HCT116 (cell line): Measurements from ENCODE around the gene BTBD2. TPM values are rescaled to one million over a fixed set of nuclear protein-coding genes. Genes with fewer than 3 reads are reported as not detected.

Source experiments
- ATAC-seq: fragments of 200-7000 bp; cut with Tn5 transposase; 2 replicates; pipeline ENCODE4 v1.9.1; 2020; ENCODE audit warnings: mild to moderate bottlenecking, moderate library complexity
- BruUV-seq: library from RNA; stranded (reverse); fragments of 400-500 nt; replicated peaks from 2 replicates; lab custom pipeline; 2021; lab: Mats Ljungman, UMichigan
- CTCF ChIA-PET: fragments of 300-600 bp; sonication (Branson Sonifier 250); formaldehyde crosslinking; loops from one replicate; lab custom pipeline; 2021; ENCODE audit warnings: antibody characterized with exemption; lab: Charles Lee
- POLR2A ChIA-PET: fragments of 300-600, 350-600 bp; sonication (Branson Sonifier 250); formaldehyde crosslinking; loops from one replicate; lab custom pipeline; 2021; ENCODE audit warnings: antibody characterized with exemption; lab: Charles Lee
- RAD21 ChIA-PET, 2 experiments: fragments of 300-600 bp; sonication (Branson Sonifier 250); formaldehyde crosslinking; loops; one replicate each; lab custom pipeline; 2023; ENCODE audit warnings: low total read pairs in 2 of 2; ENCODE audit not compliant: uncharacterized antibody in 2 of 2, unreplicated experiment in 2 of 2, low non-redundant PET in 1 of 2; lab: Charles Lee
- DNase-seq: peaks from one replicate; pipeline ENCODE4 v3.0.0-alpha.2; 2010; ENCODE audit warnings: low read depth, low spot score
- H2AFZ ChIP-seq: fragments of 200-600 bp; shearing (Covaris generic), sonication (generic); 2 replicates; pipeline ENCODE4 v1.6.1; 2017; ENCODE audit warnings: low read depth, mixed run types, mixed read lengths, antibody characterized with exemption, low read length; ENCODE audit not compliant: poor library complexity, severe bottlenecking
- H3K27ac ChIP-seq: 2 replicates; pipeline ENCODE4 v1.5.1; 2012; ENCODE audit warnings: low read depth, low read length
- H3K27me3 ChIP-seq: fragments of 200-600 bp; sonication (generic); 2 replicates; pipeline ENCODE4 v1.6.1; 2016; ENCODE audit warnings: mixed run types, low read length, mixed read lengths; ENCODE audit not compliant: insufficient read depth
- H3K36me3 ChIP-seq, 2 experiments: fragments of 200-500 bp in 1 of 2; fragments of 200-600 bp in 1 of 2; sonication (Bioruptor generic) in 1 of 2; sonication (generic) in 1 of 2; 2 replicates each; pipeline versions ENCODE4 v1.5.1 to v1.6.1; 2014 to 2016; ENCODE audit warnings: low read length in 2 of 2, inconsistent platforms in 1 of 2, mixed read lengths in 1 of 2, mixed run types in 1 of 2; ENCODE audit not compliant: insufficient read depth in 2 of 2, control insufficient read depth in 1 of 2
- H3K4me1 ChIP-seq, 2 experiments: fragments of 200-600 bp in 1 of 2; sonication (generic) in 1 of 2; 2 replicates each; pipeline versions ENCODE4 v1.5.1 to v1.6.1; 2012 to 2017; ENCODE audit warnings: low read length in 2 of 2, inconsistent platforms in 1 of 2, mild to moderate bottlenecking in 1 of 2, mixed read lengths in 1 of 2, mixed run types in 1 of 2, moderate library complexity in 1 of 2; ENCODE audit not compliant: insufficient read depth in 2 of 2, control insufficient read depth in 1 of 2
- H3K4me2 ChIP-seq: fragments of 200-600 bp; sonication (generic); 2 replicates; pipeline ENCODE4 v1.6.1; 2017; ENCODE audit warnings: mixed run types, low read length, mixed read lengths
- H3K4me3 ChIP-seq, 2 experiments: fragments of 200-600 bp in 1 of 2; sonication (generic) in 1 of 2; replicated peaks in 1 of 2; 2 replicates each; pipeline ENCODE4 v1.5.1; 2011 to 2016; ENCODE audit warnings: low read length in 2 of 2, control low read depth in 1 of 2, low read depth in 1 of 2, mild to moderate bottlenecking in 1 of 2, mixed read lengths in 1 of 2, mixed run types in 1 of 2
- H3K79me2 ChIP-seq: fragments of 200-600 bp; sonication (generic); 2 replicates; pipeline ENCODE4 v1.6.1; 2017; ENCODE audit warnings: mild to moderate bottlenecking, mixed run types, low read length, moderate library complexity, mixed read lengths; ENCODE audit not compliant: insufficient read depth
- H3K9ac ChIP-seq: fragments of 200-600 bp; sonication (generic); 2 replicates; pipeline ENCODE4 v1.6.1; 2016; ENCODE audit warnings: low read length, mixed read lengths
- H3K9me2 ChIP-seq: fragments of 200-600 bp; sonication (generic), shearing (Covaris generic); 2 replicates; pipeline ENCODE4 v1.6.1; 2017; ENCODE audit warnings: mixed run types, mild to moderate bottlenecking, moderate library complexity; ENCODE audit not compliant: insufficient read depth
- H3K9me3 ChIP-seq, 2 experiments: fragments of 200-500 bp in 1 of 2; fragments of 200-600 bp in 1 of 2; sonication (Bioruptor generic) in 1 of 2; sonication (generic) in 1 of 2; 2 replicates each; pipeline ENCODE4 v1.6.1; 2014 to 2017; ENCODE audit warnings: low read length in 2 of 2, mixed read lengths in 2 of 2, inconsistent platforms in 1 of 2, low read depth in 1 of 2, mild to moderate bottlenecking in 1 of 2, mixed run types in 1 of 2, moderate library complexity in 1 of 2; ENCODE audit not compliant: control insufficient read depth in 1 of 2, insufficient read depth in 1 of 2
- H4K20me1 ChIP-seq: fragments of 200-600 bp; sonication (generic), shearing (Covaris generic); 2 replicates; pipeline ENCODE4 v1.6.1; 2017; ENCODE audit warnings: mixed run types, mild to moderate bottlenecking, moderate library complexity; ENCODE audit not compliant: insufficient read depth
- CEBPB ChIP-seq: IDR thresholded peaks from 2 replicates; pipeline ENCODE4 v1.6.1; 2012; ENCODE audit warnings: low read depth
- EZH2 ChIP-seq: fragments of 200-600 bp; sonication (generic); IDR thresholded peaks from 2 replicates; pipeline ENCODE4 v1.6.1; 2017; ENCODE audit warnings: antibody characterized with exemption, mixed run types
- FOSL1 ChIP-seq: IDR thresholded peaks from 2 replicates; pipeline ENCODE4 v1.6.1; 2012; ENCODE audit warnings: low read depth
- POLR2AphosphoS5 ChIP-seq: IDR thresholded peaks from 2 replicates; pipeline ENCODE4 v1.6.1; 2011; ENCODE audit warnings: mild to moderate bottlenecking, low read depth, low read length, moderate library complexity
- RAD21 ChIP-seq: IDR thresholded peaks from 2 replicates; pipeline ENCODE4 v1.6.1; 2012; ENCODE audit warnings: low read depth, mild to moderate bottlenecking
- REST ChIP-seq: IDR thresholded peaks from 2 replicates; pipeline ENCODE4 v1.6.1; 2012; ENCODE audit warnings: low read depth
- ZFX ChIP-seq: fragments of 450-650 bp; IDR thresholded peaks from 2 replicates; pipeline ENCODE4 v1.6.1; 2017
- ZNF274 ChIP-seq: fragments of 200-500 bp; sonication (Bioruptor generic); IDR thresholded peaks from 2 replicates; pipeline ENCODE4 v1.6.1; 2014; ENCODE audit warnings: mild to moderate bottlenecking, low read depth, low read length, inconsistent platforms
- intact Hi-C: fragments of 100-400 bp; cut with micrococcal nuclease; formaldehyde crosslinking; loops from 2 replicates; pipeline ENCODE4 v1.10.0; 2022
- total RNA-seq: library from RNA; stranded (reverse); gene quantifications from one replicate; pipeline ENCODE4 v1.2.1, GENCODE V29; 2021; ENCODE audit not compliant: unreplicated experiment
- TF ChIP-seq, protein P1 (sequence below), 3 experiments: fragments of 200-600 bp in 1 of 3; sonication (generic) in 1 of 3; IDR thresholded peaks in 2 of 3; conservative IDR thresholded peaks in 1 of 3; 2 replicates each; pipeline ENCODE4 v1.5.1; 2012 to 2017; ENCODE audit warnings: low read depth in 2 of 3, low read length in 2 of 3, antibody characterized with exemption in 1 of 3, borderline replicate concordance in 1 of 3, control low read depth in 1 of 3, mild to moderate bottlenecking in 1 of 3, mixed read lengths in 1 of 3, mixed run types in 1 of 3, moderate library complexity in 1 of 3; ENCODE audit not compliant: insufficient read depth in 1 of 3
- TF ChIP-seq, protein P2 (sequence below): IDR thresholded peaks from 2 replicates; pipeline ENCODE4 v1.6.1; 2012

BTBD2 gene
- total RNA-seq, 1 experiment from 2014 or later, result 112 TPM

DNA sequence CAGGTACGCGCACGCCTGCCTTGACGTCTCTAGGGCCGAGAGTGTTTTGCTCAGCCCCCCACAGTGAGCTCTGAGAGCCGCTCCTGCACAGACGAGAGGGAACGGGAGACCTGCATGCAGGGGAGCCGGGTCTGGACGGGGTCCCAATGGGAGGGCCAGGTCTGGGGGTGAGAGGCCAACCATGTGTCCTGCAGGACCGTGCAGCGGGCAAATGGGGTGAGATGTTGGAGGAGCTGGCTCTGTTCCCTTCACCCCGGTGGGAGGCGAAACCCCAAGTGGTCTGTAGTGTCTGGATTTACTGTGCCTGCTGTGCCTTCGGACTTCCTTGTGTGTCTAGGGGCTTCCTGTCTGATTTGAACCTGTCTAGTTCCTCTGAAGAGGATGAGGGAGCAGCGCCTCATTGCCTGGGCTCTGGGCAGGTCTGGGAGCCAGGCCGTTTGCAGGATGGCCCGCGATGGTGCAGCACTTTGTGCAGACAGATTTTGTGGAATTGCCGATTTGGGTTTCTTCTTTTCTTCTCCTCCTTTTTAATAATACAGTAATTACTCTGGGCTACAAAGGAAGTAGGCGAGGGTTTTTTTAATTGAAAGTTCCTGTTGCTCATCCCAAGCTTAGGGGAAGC lies 72.5 kb downstream of the BTBD2 start:
- no TSS peak for BruUV-seq
- H3K27me3 ChIP-seq, result no peaks in the 10 kb centered on the region
- peak overlapping the region; percentile 98 for H3K4me2 ChIP-seq
- H4K20me1 ChIP-seq, result no peaks in the 10 kb centered on the region
- no peak for ATAC-seq
- intact Hi-C loops, result no loop called here
- DNase-seq, result no peak
- peaks cover 21 to 63% of the 10 kb centered on the region in 2 experiments for H3K4me1 ChIP-seq
- ChIA-PET CTCF (no interaction called here), RAD21 (no interaction called here), POLR2A (no interaction called here)
- H3K27ac ChIP-seq, result peak overlapping the region; percentile 95
- H2AFZ ChIP-seq, result no peak overlapping the region
- peak overlapping the region; percentile 87 for H3K9ac ChIP-seq
- H3K79me2 ChIP-seq, result peaks cover 63% of the 10 kb centered on the region
- peak overlapping the region; percentile 83 to 92 for H3K4me3 ChIP-seq
- no peaks in the 10 kb centered on the region for H3K36me3 ChIP-seq
- TF ChIP-seq, protein P1, sequence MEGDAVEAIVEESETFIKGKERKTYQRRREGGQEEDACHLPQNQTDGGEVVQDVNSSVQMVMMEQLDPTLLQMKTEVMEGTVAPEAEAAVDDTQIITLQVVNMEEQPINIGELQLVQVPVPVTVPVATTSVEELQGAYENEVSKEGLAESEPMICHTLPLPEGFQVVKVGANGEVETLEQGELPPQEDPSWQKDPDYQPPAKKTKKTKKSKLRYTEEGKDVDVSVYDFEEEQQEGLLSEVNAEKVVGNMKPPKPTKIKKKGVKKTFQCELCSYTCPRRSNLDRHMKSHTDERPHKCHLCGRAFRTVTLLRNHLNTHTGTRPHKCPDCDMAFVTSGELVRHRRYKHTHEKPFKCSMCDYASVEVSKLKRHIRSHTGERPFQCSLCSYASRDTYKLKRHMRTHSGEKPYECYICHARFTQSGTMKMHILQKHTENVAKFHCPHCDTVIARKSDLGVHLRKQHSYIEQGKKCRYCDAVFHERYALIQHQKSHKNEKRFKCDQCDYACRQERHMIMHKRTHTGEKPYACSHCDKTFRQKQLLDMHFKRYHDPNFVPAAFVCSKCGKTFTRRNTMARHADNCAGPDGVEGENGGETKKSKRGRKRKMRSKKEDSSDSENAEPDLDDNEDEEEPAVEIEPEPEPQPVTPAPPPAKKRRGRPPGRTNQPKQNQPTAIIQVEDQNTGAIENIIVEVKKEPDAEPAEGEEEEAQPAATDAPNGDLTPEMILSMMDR (IDR thresholded peaks at IDR 0.05 in 2 of 3, conservative IDR thresholded peaks at IDR 0.05 in 1 of 3; ENCODE audit: borderline replicate concordance in 1 of 3, insufficient read depth in 1 of 3, low read depth in 2 of 3, low read length in 2 of 3), result no peak
- TF ChIP-seq POLR2AphosphoS5, result no peak
- TF ChIP-seq RAD21, result no peak
- TF ChIP-seq CEBPB, result no peak
- TF ChIP-seq FOSL1, result no peak
- no peak for TF ChIP-seq ZNF274
- TF ChIP-seq ZFX, result no peak
- TF ChIP-seq, protein P2, sequence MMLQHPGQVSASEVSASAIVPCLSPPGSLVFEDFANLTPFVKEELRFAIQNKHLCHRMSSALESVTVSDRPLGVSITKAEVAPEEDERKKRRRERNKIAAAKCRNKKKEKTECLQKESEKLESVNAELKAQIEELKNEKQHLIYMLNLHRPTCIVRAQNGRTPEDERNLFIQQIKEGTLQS, result no peak
- no peak for TF ChIP-seq REST
- no peak for TF ChIP-seq EZH2
- H3K9me3 ChIP-seq, result no peaks in the 10 kb centered on the region
- H3K9me2 ChIP-seq, result no peaks in the 10 kb centered on the region
